Stimulated activated CD8-positive, alpha-beta memory T cell treated with anti-CD3 and anti-CD28 coated beads, Interleukin-7, amount 100 ng/mL, for 24 hours (primary cell): Measurements from ENCODE around the gene TMEM175.

Experiments
- DNase-seq: peaks from one replicate; pipeline ENCODE4 v3.0.0-alpha.2; 2020; ENCODE audit warnings: low read depth

Gene TMEM175

DNA sequence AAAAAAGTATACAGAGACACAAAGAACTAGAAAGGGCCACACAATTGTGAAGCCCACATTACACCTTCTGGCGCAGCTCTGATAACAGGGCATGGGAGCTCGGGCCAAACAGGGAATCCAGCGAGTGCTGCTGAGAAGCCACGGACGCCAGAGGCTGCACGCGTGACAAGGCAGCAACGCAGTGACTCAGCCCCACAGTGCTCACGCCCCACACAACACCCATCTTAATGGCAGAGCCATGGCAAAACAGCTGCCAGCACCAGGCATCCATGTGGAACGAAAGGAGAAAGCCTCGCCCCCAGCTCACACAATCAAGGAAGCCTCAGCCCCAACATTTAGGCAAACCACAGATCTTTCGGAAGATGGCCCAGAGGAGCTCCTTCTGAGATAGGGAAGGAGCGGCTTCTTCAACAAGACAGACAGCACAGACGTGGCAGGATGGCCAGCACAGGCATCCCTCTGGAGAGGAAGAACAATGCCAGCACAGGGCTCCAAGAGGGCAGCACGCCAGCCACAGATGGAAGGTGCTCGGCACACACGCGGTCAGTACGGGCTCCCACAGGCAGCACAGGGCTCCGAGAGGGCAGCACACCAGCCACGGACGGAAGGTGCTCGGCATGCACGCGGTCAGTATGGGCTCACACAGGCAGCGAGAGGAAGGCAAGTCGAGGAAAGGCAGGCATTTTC lies 33.2 kb upstream of the TMEM175 start:
- no peak for DNase-seq

DNA sequence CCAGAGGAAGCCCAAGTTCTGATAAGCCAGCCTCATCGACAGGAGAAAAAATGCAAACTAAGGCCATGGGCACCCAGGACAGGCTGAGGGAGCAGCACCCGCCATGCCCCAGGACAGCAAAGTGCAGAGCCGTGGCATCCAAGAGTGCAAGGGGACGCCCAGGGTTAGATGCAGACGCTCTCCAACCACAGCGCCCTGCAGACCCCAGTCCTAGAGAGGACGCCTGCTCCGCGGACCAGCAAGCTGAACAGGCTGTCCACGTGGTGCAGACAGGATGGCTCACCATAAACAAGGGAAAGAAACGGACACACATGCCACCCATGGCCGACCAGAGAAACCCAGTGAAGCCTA lies 32.7 kb upstream of the TMEM175 start:
- no peak for DNase-seq

DNA sequence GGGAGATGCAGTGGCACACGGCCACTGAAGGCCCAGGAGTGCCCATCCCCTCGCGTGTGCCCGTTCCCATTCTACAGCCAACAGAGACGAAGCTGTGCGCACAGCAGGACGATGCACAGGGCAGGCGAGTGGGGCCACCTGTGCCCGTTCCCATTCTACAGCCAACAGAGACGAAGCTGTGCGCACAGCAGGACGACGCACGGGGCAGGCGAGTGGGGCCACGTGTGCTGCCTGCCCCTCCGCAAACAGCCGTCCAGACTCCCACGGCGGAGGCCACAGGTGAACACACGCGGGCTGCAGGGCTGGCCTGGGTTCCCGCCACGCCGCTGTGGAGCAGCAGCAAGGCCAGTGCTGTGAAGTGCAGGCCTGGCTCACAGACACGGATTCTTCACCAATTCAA lies 32.2 kb upstream of the TMEM175 start:
- no peak for DNase-seq

- no peak for DNase-seq
Measured at GRCh38 chr4:900721-901120, 31.5 kb upstream of the TMEM175 start.

DNA sequence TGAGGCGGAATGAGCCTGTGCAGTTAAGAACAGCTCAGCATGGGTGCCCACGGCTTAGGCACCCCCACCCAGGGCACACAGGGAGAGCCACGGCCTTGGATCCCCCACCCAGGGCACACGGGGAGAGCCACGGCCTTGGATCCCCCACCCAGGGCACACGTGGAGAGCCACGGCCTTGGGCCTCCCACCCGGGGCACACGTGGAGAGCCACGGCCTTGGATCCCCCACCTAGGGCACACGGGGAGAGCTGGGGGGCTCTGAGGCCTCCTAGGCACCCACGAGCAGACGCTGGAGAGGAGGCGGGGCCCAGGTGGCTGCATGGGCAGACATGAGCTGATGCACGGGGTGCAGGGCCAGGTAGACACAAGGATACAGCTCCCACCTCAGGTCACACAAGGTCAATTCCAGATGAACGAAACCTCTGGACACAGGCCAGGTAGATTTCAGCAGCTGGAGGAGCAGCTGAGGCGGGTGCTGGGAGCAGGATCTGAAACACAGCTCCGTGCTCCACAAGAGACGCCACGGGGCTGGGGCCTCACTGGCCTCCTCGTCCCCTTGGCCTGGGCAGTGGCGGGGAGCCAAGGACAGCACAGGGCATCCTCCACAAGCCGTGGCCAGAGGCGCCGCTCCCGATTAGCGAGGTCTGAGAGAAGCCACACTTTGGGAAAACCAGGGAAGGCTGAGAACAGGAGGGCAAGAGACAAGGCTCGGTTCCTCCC lies 30.9 kb upstream of the TMEM175 start:
- DNase-seq = no peak

- no peak for DNase-seq
Measured at GRCh38 chr4:903066-904046, 28.9 kb upstream of the TMEM175 start.

GRCh38 chr4:905485-906338 lies 26.5 kb upstream of the TMEM175 start:
- no peak for DNase-seq

GRCh38 chr4:906339-907102 lies 25.7 kb upstream of the TMEM175 start:
- no peak for DNase-seq

DNA sequence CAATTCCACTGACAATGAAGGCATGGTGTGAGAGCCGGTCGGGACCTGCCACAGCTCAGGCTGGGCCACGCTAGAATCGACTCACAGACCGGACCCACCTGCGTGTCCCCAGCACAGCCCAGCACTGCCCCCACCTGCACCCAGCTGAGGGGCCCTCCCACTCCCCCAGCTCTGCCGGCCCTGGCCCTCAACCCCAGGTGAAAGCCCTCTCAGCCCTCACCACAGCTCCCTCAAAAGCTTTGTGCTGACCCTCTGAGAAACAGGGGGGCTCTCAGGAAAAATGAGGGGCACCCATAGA lies 25.2 kb upstream of the TMEM175 start:
- DNase-seq = no peak

- no peak for DNase-seq
Measured at GRCh38 chr4:907691-908425, 24.4 kb upstream of the TMEM175 start.

DNA sequence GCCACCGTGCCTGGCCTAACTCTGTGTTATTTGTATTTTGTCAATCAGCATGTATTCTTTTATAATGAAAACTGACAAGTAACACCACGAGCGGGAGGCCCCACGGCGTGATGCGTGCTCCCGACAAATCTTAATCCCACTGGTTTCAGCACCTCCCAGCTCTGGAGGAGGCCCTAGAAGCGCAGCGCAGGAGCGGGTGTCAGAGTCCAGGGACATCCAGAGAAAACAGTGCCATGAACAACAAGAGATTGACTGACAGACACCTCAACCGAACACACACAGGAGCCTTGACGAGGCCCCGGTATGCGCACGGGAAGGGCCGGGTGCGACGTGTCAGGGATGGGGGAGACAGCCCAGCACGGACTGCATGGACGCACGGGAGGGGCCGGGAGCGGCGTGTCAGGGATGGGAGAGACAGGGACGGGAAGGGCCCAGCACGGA lies 23.1 kb upstream of the TMEM175 start:
- DNase-seq = no peak

DNA sequence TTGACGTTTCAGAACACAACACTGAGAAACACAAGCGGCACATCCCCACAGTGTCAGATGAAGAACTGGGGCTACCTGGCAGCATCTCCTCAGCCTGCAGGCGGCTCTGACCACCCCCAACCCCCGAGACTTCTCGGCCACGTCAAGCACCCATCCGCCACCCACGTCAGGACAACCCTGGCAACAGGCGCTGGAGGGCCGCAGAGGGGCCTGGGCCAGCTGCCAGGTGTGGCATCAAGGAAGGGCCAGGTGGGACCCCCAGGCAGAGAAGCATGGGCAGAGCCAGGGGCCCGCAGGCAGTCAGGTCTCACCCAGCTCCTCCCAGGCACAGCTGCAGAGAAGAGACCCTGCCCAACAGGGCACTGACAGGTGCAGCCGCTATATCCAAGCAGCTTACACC lies 22.4 kb upstream of the TMEM175 start:
- DNase-seq = no peak

DNA sequence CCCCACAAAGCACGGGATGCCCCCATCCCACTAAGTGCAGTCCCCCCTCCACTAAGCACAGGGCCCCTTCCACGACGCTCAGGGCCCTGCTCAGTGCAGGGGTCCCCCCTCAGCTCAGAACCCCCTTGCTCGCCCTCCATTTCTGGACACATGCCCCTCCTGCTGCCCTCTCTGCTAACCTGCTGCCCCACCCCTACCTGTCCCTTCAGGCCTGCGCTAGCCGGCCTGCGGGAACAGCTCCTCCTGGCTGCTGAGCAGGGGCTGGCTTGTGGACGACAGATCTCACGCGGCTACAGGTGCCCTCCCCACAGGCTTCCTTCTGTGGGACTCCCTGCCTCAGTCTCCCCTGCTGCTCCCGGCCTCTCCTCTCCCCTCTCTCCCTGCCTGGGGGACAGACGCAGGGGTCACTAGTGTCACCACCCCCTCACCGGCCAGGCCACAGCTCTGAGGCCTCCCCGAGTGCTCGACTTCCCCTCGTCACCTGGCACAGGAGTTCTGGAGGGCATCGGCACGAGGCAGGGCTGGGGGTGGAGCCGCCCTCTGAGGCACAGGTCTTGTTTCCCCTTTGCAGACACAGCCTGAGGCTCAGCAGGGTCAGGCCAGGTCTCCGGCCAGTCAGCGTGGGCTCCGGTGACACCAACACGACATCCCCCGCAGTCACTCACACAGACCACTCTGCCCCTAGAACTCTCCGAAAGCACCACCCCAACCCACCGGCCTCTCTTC lies 21.7 kb upstream of the TMEM175 start:
- DNase-seq = no peak

DNA sequence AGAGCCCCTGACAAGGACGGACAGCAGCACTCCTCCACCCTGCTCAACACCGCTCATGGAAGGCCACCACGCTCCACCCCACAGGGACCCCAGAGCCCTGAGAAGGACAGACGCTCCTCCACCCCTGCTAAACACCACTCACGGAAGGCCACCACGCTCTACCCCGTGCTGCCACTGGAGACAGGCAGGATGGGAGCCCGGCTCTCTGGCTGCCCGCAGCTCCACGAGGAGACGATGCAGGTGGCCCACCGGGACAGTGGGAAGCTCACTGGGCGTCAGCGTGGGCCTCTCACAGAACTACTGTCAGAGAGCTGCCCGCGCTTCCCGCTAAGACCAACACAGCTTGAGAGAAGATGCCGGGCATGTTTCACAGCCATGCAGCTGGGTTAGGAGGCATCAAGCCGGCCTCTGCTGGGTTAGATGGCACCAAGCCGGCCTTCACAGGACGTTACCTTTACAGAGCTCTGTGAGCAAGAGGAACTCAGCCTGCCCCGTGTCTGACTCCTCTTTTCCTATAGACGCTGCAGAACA lies 21.0 kb upstream of the TMEM175 start:
- DNase-seq = no peak

DNA sequence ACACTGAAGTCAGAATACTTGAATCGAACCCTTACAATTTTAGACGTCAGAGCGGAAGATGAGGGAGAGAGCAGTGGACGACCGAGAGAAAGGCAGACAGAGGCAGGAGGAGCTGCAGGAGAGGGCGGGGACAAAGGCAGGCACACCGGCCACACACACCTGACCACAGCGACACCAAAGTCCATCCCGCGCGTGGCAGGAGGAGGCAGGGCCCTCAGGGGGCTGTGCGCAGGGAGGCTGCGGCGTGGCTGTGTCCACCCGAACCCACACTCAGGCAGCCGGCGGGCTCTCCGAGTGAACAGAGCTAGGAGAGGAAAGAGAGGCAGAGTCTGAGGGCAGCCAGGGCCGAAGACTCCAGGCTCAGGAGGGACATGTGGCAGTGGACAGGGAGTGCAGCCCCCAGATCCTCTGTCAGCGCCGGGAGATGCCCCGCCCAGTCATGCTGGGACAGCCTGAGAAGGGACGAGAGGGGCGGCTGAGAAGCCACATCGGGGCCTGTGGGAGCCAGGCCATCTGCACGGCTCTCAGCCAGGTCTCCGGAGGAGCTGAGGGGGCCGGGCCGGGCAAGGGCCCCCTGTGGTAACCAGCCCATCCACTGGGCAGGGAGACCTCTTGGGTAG lies 20.3 kb upstream of the TMEM175 start:
- no peak for DNase-seq

- DNase-seq = no peak
Measured at GRCh38 chr4:912548-913279, 19.5 kb upstream of the TMEM175 start.

GRCh38 chr4:913280-913618 lies 19.0 kb upstream of the TMEM175 start:
- no peak for DNase-seq

DNA sequence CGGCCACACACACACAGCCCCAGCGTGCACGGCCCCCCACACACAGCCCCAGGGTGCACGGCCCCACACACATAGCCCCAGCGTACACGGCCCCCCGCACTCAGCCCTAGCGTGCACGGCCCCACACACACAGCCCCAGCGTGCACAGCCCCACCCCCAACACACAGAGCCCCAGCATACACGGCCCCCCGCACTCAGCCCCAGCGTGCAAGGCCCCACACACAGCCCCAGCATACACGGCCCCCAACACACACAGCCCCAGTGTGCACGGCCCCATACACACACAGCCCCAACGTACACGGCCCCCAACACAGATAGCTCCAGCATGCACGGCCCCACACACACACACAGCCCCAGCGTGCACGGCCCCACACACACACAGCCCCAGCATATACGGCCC lies 17.7 kb upstream of the TMEM175 start:
- no peak for DNase-seq
